ENCODE data around the gene ZNF343.

DNA sequence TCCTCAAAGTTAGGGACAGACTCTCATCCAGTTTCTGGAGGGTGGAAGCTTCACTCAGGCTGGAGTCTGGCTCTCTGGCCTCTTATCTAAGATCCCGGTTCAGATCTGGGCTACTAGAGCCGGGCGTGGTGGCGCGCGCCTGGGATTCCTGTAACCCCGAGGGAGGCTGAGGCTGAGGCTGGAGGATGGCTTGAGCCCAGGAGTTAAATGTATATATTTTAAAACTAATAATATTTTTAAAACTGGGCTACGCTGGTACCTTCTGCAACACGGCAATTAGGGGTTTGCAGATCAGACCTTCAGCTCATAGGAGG lies 710 bp upstream of the ZNF343 start:
- TF ChIP-seq POLR2A (IDR thresholded peaks at IDR 0.05) (no peak), EP300 (IDR thresholded peaks at IDR 0.05) (no peak)
- TF ChIP-seq, protein P1, sequence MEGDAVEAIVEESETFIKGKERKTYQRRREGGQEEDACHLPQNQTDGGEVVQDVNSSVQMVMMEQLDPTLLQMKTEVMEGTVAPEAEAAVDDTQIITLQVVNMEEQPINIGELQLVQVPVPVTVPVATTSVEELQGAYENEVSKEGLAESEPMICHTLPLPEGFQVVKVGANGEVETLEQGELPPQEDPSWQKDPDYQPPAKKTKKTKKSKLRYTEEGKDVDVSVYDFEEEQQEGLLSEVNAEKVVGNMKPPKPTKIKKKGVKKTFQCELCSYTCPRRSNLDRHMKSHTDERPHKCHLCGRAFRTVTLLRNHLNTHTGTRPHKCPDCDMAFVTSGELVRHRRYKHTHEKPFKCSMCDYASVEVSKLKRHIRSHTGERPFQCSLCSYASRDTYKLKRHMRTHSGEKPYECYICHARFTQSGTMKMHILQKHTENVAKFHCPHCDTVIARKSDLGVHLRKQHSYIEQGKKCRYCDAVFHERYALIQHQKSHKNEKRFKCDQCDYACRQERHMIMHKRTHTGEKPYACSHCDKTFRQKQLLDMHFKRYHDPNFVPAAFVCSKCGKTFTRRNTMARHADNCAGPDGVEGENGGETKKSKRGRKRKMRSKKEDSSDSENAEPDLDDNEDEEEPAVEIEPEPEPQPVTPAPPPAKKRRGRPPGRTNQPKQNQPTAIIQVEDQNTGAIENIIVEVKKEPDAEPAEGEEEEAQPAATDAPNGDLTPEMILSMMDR (IDR thresholded peaks at IDR 0.05): no peak

All from tibial nerve (tissue), 4 donors.